HPDE6-E6E7 (cell line): ENCODE measurements around the gene SP5.
"Not testable (repeated sequence)": the region's sequence is repeated elsewhere in the genome, so short reads cannot be mapped to it uniquely, and the experiment has no call there.

ENCODE experiments used
- DNase-seq: peaks from one replicate; pipeline ENCODE4 v3.0.0; 2011; ENCODE audit warnings: missing footprints; ENCODE audit errors: extremely low spot score

SP5 gene

DNA sequence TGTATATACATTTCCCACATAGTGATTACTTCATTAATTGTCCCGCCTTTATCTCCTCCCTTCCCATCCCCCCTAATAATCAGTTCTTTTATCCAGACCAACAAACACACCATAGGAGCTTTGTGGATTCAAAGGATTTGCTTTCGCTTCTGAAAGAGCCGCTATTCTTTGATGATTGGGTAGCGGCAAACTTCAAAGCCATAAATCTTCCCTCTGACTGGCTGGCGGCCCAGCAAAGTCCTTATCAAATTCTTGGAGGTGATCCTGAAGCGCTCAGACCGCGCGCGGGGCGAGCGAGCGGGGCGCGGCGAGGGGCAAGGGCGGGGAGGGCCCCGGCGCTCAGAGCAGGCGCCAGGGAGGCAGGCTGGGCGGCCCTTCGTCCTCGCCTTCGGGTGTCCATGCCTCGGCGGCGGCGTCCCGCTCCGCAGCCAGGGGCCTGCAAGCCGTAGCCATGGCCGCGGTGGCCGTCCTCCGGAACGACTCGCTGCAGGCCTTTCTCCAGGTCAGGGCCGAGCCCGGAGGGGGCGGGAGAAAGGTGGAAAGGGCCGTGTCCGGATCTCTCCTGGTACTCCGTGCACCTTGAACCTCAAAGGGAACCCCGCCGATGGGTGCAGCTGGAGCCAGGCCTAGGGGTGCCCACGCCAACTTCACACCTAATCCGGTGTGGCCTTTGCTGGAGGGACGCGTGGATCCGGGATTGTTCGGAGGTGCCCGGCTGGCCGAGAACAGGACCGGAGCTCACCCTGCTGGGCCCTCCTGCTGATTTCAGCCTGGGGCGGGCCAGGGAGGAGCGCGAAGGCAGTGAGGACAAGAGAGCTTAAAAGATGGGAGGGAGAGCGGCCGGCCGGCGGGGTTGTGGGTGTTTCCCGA lies at the start of gene SP5:
Gene SP5 (plus strand): TSS at position 276 of the 870 bp plus-strand sequence. CDS start 176 bp downstream, at position 452.
- DNase-seq: no peak

- DNase-seq: no peak
Measured at GRCh38 chr2:170665743-170666142, 49.4 kb upstream of the SP5 start.

DNA sequence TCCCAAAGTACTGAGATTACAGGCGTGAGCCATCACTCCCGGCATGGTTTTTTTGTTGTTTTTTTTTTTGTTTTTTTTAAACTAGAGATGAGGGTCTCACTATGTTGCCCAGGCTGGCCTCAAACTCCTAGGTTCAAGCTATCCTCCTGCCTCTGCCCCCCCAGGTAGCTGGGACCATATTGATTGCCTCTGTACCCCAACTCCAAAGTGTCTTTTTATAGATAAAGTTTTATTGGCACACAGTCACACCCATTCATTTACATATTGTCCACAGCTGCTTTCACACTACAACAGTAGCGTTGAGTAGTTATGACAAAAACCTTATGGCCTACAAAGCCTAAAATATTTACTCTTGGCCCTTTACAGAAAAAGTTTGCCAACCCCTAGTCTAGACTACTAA lies 45.2 kb upstream of the SP5 start:
- DNase-seq: no peak

DNA sequence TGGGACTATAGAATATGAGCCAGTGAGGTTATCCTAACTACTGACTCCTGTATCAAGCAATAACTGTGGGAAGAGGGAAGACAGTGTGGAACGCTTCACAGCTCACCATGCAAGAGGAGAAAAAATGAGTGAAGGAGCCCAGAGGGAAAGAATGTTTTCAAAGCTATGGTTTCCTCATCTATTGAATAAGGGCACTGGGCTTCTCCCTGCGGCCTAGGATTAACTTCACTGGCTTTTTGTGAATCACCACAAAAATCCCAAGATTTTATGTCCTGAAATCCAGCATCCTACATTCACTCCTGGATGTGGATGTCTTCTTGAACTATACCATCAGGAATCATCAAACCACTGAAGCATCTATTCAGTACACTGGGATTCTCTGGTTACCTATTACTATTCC lies 44.5 kb upstream of the SP5 start:
- DNase-seq: no peak

GRCh38 chr2:170671079-170671478 lies 44.1 kb upstream of the SP5 start:
- DNase-seq: no peak

DNA sequence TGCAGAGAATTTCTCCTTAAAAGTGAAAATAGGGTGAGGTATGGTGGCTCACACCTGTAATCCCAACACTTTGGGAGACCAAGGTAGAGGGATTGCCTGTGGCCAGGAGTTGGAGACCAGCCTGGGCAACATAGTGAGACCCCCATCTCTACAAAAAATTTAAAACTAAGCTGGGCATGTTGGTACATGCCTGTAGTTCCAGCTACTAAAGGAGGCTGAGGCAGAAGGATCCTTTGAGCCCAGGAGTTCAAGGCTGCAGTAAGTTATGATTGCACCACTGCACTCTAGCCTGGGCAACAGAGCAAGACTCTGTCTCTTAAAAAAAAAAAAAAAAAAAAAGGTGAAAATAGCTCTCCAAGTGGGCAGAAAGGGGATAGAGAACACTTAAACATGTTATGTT lies 40.9 kb upstream of the SP5 start:
- not testable (repeated sequence) for DNase-seq

DNA sequence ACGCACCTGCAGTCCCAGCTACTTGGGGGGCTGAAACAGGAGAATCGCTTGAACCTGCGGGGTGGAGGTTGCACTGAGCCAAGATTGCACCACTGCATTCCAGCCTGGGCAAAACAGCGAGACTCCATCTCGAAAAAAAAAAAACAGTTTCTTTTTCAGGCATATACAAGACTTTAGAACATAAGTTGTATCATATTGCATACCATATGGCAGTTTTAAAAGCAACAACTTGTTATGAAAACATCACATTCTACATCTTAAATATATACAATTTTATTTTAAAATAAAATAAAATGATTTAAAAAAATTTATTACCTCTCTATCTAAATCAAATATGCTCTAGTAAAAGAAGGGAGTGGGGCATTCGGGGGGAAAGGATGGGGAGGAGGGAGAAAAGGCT lies 39.4 kb upstream of the SP5 start:
- DNase-seq: no peak

DNA sequence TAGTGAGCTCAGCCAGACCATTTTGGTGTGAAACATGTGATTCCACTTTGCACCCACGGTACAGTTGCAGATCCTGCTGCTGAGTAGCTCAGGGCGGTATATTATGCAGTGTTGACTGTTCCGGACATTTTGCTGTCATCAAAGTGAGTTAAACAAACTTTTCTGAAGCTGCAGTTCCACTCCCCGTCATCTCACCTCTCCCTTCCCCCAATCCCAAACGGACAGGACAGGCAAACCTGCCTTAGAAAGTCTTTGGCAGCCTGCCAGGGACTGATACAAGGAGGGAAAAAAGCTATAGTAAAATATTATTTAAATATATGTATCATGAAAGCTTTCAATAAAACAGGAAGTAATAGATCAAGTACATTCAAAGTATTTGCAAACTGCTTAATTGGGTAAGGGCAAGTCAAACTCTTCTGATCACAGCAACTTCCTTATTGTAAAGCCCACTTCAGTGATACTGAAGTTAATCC lies 35.5 kb upstream of the SP5 start:
- DNase-seq: no peak

DNA sequence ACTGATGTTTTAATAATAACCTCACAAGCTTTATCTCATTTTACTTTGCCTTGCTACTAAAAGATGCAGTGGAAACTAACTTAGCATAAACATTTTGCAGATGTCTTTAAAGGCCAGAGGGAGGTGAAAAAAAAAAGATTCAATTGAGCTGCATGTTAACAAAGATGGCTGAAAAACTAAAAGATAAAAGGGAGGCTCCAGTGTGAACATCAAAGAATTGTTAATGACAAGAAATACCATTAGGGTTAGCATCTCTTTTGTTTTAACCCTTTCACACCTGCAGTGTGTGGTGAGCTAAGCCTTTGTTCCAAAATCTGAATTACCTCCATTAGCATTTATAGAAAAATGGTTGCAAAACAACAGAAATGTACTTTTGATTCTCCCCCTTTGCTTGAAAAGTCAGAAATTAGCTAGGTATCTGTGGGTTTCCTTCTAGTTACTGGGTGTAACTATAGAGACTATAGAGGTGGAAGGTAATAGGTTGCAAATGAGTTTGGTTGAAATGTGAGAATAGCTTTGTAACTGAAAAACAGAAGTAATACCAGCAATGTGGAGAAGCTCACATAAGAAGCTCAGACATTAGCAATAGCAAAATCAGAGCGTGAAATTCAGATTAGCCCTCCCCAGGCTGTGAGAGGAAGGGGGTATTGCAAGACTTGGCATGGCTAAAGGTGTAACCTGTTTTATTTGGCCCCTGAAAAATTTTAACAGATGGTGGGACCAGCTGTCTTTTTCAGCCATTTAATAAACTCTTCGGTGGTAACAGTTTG lies 34.8 kb upstream of the SP5 start:
- no peak for DNase-seq

- DNase-seq: no peak
Measured at GRCh38 chr2:170681311-170681710, 33.8 kb upstream of the SP5 start.

- DNase-seq: no peak
Measured at GRCh38 chr2:170685591-170685990, 29.5 kb upstream of the SP5 start.

- DNase-seq: no peak
Measured at GRCh38 chr2:170689481-170689880, 25.7 kb upstream of the SP5 start.

DNA sequence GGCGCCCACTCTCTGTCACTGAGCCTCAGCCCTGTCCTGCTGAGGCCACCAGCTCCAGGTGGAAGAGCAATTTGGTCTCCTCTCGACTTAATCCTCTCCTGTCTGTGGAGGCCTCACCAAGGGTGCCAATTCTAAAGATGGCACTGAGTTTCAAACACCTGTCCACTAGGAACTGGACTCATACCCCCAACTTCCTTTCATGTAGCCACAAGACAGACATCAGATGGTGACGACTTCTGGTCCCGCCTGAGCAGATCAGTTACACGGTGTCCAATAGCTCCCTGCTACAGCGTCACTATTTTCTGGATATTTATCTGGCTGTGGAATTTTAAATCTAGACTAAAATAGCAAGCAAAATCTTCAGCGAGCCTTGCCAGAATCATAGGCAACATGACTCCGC lies 24.5 kb upstream of the SP5 start:
- no peak for DNase-seq

GRCh38 chr2:170694316-170694715 lies 20.8 kb upstream of the SP5 start:
- no peak for DNase-seq

DNA sequence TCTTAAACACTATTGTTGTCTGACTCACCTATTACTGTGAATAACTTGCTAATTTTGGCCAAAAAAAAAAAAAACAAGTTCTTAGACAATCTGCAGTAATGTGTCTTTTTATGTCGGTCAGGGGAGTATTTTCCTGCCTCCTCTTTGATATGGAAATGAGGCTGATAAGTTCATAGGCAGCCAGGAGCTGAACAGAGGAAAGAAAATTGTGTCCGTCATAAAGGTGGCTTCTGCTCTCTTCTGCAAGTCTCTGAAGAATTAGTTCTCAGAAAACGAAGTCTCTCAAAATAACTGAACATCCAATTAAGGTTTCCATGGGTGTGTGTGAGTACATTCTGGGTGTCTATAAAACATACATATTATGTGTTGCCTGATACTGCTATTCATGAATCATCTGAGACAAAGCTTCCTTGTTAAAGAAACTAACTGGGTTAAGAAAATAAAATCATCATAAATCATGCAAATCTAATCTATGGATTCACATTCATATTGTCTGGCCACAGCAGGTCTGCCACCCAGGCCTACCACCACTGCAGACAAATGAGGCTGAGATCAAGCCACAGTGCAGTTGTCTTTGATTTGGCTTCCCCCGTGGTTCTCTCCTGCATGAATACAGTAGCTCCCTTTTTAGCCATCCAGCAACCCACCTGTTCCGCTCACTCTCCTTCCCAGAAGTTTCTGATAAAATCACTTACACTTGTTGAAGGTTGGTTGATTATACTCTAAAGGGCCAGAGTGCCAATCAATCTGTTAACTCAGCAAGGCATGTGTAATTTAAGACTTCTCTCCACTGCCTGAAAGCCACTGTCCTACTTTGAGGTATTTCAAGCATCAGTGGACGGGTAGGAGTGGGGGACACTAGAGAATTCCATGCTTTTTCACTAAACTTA lies 19.4 kb upstream of the SP5 start:
- no peak for DNase-seq

DNA sequence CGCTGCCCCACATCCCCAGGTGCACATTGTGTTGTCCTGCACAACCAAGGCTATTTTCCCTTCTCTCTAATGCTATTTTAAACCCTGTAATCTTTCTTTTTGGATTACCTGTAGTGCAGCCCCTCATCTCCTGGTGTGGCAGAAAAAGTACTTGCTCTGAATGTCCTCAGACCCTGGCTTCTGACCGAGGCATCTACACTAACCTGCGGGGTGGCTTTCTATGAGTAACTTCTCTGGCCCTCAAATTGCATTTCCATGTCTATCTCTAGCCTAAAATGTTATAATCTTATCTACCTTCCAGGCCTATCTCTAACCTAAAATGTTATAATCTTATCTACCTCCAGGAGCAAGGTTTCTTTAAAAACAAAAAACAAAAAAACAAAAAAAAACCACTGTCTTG lies 18.2 kb upstream of the SP5 start:
- no peak for DNase-seq

GRCh38 chr2:170701011-170701410 lies 14.1 kb upstream of the SP5 start:
- DNase-seq: no peak

GRCh38 chr2:170703776-170704476 lies 11.2 kb upstream of the SP5 start:
- DNase-seq: no peak

DNA sequence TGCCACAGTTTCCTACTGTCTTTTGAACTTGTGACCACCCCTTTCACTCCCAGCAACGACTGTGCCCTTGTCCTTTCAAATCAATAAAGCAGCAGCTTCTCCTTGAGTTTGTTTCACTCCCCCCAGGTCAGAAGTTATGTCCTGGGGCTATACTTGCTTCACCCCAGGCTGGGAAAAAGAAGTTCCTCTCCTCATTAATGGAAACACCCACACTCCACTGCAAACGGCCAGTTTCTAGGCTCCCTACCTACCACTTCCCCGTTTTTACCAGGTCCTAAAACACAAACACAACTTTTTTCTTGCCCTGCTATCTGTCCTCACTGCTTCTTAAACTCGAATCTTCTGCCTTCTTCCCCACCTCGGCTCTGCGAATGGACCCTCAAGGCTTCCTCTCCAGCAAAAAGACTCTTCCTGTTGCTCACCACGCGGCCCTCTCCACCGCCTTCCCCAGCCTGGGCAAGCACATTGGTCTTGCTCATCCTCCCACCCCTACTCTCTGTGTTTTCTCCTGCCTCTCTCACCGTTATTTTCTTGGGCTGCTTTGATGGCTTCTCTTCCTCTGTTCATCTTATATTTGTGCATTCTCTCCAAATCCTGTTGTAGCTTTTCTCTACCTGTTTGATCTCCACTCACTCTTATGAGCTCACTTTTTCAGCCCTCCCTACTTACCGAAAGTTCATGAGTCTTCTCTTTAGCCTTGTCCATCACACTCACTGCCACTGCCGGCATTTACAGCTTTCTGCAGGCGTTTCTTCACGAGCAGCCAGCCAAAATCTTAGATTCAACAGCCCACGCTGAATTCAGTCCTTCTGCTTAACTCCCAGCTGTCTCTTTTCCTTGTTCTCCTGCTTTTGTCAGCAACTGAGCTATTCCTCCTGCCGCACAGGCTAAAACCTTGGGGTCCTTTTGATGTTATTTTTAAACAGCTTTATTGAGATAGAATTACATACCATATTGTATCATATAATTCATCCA lies 7.0 kb upstream of the SP5 start:
- no peak for DNase-seq

- DNase-seq: no peak
Measured at GRCh38 chr2:170710609-170710979, 4.5 kb upstream of the SP5 start.
